Mesothelial cell of epicardium (in vitro differentiated cells): ENCODE results near the gene ARHGAP42. TPM values are rescaled to one million over a fixed set of nuclear protein-coding genes. Genes with fewer than 3 reads are reported as not detected.

ENCODE experiments used
- DNase-seq, 2 experiments: peaks; one replicate each; pipeline ENCODE4 v3.0.0; 2021; ENCODE audit warnings: low spot score in 2 of 2; ENCODE audit not compliant: unreplicated experiment in 2 of 2
- H3K27ac Mint-ChIP-seq: 2 replicates; pipeline ENCODE4 v1.8.0; 2021; ENCODE audit warnings: mixed read lengths
- H3K27me3 Mint-ChIP-seq: 2 replicates; pipeline ENCODE4 v1.8.0; 2021; ENCODE audit warnings: low read depth, mixed read lengths
- H3K36me3 Mint-ChIP-seq: 2 replicates; pipeline ENCODE4 v1.8.0; 2021; ENCODE audit warnings: mixed read lengths
- H3K4me1 Mint-ChIP-seq: 2 replicates; pipeline ENCODE4 v1.8.0; 2021; ENCODE audit warnings: mixed read lengths
- H3K4me3 Mint-ChIP-seq: 2 replicates; pipeline ENCODE4 v1.8.0; 2021; ENCODE audit warnings: mild to moderate bottlenecking, moderate library complexity, mixed read lengths
- H3K9me3 Mint-ChIP-seq: 2 replicates; pipeline ENCODE4 v1.8.0; 2021; ENCODE audit warnings: mixed read lengths
- total RNA-seq: library from RNA; stranded (reverse); gene quantifications from 3 replicates; pipeline ENCODE4 v1.2.1, GENCODE V29; 2021
- TF ChIP-seq, protein P1 (sequence below): fragments of 200-600 bp; sonication (generic); IDR thresholded peaks from one replicate; pipeline ENCODE4 v1.5.0; 2021; ENCODE audit warnings: antibody characterized with exemption; ENCODE audit not compliant: unreplicated experiment

ARHGAP42 gene
- total RNA-seq, 1 donor from 2014 or later: 19.4 TPM

DNA sequence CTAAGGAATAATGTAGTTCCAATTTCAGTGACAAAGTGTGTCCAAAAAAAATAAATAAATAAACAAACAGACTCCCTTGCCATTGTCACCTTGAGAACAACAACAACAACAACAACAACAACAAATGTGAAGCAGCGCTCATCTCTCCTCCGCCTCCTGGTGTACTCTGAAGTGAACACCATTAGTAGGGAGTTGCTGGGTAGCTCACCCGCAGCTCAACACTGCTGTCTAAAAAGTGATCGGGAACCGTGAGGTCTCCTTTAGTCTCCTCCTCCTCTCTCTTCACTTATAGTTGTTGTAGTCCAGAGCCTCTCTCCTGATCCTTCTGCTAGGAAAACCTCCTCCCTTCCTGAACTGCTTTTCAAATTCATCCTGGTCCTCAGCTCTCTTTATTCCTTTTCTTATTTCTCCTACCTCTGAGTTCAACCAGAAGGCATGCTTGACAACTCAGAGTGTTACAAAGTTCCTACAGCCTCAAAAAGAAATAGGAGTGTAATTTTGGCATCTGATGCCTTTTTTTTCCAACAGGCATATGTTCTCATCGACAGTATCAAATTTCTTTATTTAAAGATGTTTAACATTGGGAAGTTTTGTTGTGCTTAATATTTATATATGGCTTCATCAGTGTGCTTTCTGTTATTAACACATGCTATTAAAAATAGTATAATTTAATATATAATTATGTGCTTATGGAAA is 227.5 kb downstream of the ARHGAP42 start:
- no peak overlapping the region for H3K4me3 Mint-ChIP-seq
- H3K36me3 Mint-ChIP-seq: peaks cover 5% of the 10 kb centered on the region
- TF ChIP-seq, protein P1, sequence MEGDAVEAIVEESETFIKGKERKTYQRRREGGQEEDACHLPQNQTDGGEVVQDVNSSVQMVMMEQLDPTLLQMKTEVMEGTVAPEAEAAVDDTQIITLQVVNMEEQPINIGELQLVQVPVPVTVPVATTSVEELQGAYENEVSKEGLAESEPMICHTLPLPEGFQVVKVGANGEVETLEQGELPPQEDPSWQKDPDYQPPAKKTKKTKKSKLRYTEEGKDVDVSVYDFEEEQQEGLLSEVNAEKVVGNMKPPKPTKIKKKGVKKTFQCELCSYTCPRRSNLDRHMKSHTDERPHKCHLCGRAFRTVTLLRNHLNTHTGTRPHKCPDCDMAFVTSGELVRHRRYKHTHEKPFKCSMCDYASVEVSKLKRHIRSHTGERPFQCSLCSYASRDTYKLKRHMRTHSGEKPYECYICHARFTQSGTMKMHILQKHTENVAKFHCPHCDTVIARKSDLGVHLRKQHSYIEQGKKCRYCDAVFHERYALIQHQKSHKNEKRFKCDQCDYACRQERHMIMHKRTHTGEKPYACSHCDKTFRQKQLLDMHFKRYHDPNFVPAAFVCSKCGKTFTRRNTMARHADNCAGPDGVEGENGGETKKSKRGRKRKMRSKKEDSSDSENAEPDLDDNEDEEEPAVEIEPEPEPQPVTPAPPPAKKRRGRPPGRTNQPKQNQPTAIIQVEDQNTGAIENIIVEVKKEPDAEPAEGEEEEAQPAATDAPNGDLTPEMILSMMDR: no peak
- no peak for DNase-seq
- no peaks in the 10 kb centered on the region for H3K27me3 Mint-ChIP-seq
- no peaks in the 10 kb centered on the region for H3K9me3 Mint-ChIP-seq
- H3K4me1 Mint-ChIP-seq: peaks cover 13% of the 10 kb centered on the region
- H3K27ac Mint-ChIP-seq: no peak overlapping the region

DNA sequence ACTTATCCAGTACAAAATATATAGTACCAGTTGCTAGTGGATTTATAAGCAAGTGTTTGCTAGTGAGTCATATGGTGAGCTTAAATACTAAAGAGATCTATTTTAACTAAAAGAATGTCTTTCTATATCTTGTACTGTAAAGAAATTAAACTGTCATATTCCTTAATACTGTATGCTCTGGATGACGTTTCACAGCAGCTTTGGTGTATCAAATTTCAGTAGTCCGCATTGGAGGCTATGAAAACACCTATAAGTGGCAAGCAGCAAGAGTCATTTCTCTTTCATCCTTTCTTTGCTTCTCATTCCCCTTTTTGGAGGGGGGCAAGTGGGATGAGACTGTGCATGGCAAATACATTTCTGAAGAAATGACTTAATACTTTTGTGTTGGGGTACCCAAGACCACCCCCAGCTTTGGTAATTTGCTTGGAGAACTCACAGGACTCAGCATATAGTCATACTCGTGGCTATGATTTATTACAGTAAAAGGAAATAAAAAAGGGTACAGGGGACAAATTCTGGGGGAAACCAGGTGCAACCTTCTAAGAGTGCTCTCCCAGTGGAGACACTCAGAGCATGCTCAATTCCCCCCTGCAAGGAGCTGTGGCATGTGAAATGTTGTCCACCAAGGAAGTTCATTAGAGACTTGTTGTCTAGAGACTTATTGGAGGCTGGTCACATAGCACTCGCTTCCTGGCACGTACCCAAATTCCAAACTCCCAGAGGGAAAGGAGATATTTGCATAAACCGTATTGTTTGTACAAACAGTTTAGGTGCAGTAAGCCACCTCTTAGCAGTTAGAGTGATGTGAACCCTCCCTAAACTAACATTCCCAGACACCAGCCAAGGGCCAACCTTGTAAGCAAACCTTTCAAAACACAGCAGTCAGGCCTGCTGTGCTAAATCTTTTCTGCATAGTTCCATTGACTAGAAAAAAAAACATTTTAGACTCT is 231.7 kb downstream of the ARHGAP42 start:
- no peak overlapping the region for H3K27ac Mint-ChIP-seq
- H3K4me3 Mint-ChIP-seq: no peak overlapping the region
- TF ChIP-seq, protein P1: no peak
- peaks cover 2% of the 10 kb centered on the region for H3K36me3 Mint-ChIP-seq
- H3K4me1 Mint-ChIP-seq: peaks cover 17% of the 10 kb centered on the region
- H3K9me3 Mint-ChIP-seq: no peaks in the 10 kb centered on the region
- DNase-seq: no peak
- no peaks in the 10 kb centered on the region for H3K27me3 Mint-ChIP-seq

DNA sequence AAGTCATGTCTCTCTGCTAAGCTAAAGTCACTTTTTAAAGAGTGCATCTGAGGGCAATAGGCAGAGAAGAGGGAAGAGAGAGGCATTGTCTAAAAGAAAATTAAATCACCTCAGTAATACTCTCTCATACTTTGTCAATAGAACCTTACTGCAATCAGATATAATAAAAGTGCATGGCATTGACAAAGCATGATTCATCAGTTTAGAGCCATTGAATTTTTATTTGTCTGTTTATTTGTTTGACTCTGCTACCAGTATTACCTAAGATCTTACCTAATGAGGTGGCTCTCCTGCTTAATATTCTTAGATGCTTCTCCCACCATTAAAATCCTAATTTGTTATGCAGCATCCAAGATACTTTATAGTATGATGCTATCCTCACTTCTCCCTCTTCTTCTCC is 233.5 kb downstream of the ARHGAP42 start:
- Mint-ChIP-seq H3K27ac (no peak overlapping the region), H3K36me3 (no peaks in the 10 kb centered on the region), H3K9me3 (no peaks in the 10 kb centered on the region), H3K4me3 (no peak overlapping the region), H3K4me1 (peaks cover 17% of the 10 kb centered on the region), H3K27me3 (no peaks in the 10 kb centered on the region)
- DNase-seq: no peak
- TF ChIP-seq, protein P1: no peak

DNA sequence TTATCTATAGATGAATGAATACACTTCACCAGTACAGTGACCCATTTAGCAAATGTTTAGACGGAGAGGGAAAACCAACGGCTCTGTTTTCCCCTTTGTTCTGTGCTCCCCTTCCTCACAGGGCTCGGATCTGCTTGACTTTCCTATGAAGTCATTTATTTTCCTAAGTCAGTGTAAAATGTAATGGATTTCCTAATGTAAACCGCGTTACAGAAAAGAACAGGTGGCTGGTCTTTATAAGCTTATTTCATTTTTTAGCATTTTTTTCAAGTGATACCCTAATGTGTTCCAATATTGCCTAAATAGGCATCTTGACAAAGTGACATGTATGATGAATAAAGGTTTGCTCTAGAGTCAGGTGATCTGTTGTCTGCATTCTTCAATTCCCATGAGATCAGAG is 235.0 kb downstream of the ARHGAP42 start:
- no peak for DNase-seq
- TF ChIP-seq, protein P1: no peak
- Mint-ChIP-seq H3K36me3 (no peaks in the 10 kb centered on the region), H3K27me3 (no peaks in the 10 kb centered on the region), H3K4me3 (no peak overlapping the region), H3K9me3 (no peaks in the 10 kb centered on the region), H3K27ac (no peak overlapping the region), H3K4me1 (peaks cover 17% of the 10 kb centered on the region)

DNA sequence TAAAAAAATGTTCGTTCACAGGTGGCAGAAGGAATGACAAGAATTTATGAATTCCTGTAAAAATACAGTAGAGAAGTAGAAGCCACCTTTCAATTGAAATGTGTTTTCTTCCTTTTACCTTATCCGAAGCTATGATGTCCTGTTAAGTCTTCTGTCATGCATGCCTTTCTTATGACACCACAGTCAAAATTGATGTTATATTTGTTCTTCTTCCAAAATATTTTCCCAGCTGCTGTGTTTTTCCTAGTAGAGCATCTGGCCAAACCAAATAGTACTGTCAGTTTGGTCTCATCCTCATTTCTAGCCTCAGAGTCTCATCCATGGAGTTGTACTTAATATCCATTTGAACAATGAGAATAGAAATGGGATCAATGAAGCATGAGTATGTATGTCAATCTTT is 236.5 kb downstream of the ARHGAP42 start:
- DNase-seq: no peak

More for the DNA sequence above, 236.5 kb downstream of the ARHGAP42 start:
- Mint-ChIP-seq H3K4me1 (peaks cover 18% of the 10 kb centered on the region), H3K9me3 (no peaks in the 10 kb centered on the region), H3K4me3 (no peak overlapping the region), H3K36me3 (no peaks in the 10 kb centered on the region), H3K27me3 (no peaks in the 10 kb centered on the region), H3K27ac (no peak overlapping the region)
- TF ChIP-seq, protein P1: no peak
